GM18909 (cell line): ENCODE results near the gene HAP1.
"Not testable (repeated sequence)": the region's sequence is repeated elsewhere in the genome, so short reads cannot be mapped to it uniquely, and the experiment has no call there.

Experiments
- ATAC-seq: cut with Tn5 transposase; IDR thresholded peaks from one replicate; pipeline ENCODE4 v1.9.1; 2021; ENCODE audit warnings: mild to moderate bottlenecking; ENCODE audit not compliant: unreplicated experiment, poor library complexity

Gene HAP1

DNA sequence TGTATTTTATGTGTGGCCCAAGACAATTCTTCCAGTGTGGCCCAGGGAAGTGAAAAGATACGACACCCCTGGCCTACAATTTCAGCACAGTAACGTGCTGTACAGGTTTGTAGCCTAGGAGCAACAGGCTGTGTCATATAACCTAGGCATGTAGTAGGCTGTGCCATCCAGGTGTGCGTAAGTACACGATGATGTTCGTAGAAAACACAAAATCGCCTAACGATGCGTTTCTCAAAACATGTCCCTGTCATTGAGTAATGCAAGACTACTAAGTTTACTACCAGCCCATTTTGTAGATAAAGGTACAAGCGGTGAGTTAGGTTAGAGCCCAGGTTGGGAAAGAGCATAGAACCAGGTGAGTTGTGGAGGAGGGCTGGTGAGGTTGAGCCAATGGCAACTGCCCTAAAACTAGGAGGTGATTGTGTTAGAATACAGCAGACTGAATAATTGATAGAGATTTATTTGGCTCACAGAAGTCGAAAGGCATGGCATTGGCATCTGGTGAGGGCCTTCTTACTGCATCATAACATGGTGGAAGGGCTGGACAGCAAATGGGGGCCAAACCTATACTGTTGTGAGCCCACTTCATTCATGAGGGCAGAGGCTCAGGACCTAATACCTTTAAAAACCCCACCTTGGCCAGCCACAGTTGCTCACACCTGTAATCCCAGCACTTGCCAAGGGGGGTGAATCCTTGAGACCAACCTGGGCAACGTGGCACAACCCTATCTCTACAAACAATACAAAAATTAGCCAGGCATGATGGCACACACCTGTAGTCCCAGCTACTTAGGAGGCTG lies 41.5 kb downstream of the HAP1 start:
- ATAC-seq = no peak

DNA sequence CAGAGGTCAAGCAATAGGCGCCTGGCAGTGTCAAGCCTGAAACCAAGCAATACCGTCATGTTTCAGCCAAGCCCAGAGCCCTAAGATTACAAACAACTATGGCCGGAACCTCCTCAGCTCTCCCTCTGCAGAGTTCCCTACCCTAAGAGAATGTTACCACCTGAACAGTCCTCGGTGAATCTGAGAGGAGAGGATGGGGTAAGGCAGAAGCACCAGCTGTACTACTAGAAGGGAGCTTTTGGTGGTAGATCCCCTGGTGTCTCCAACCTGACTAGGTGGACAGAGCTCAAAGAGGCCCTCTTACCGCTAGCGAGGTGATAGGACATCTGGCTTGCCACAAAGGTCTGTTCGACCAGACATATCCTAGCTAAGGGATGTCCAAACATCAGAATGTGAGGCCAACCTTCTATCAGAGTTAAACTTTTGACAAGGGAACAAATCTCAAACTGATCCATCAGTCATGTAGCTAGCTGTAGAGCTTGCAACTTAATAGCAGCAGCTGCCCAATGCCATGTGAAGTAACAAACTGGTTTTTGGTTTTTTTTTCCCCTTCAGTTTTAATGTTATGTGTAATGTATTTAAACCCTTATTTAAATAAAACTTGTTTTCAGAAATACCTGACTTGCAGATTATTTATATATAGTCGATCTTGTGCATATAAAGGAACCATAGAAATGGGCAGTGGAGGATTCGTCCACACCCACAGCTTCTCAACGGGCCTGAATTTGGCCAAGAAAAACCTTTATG lies 43.2 kb downstream of the HAP1 start:
- no peak for ATAC-seq

DNA sequence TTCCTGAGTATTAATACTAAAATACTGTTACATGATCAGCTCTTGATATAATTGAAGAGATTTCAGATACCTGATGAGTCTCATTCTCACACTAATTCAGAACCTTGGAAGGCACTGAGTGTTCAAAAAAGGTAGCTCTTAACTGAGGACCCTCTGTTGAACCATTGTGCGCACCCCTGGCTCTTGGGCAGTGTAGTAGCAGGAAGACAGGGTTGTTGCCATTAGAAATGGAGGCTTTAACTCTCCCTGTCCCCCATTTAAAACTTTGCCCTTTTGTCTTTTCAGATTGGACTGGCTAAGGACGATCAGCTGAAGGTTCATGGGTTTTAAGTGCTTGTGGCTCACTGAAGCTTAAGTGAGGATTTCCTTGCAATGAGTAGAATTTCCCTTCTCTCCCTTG lies 43.9 kb downstream of the HAP1 start:
- ATAC-seq = no peak

DNA sequence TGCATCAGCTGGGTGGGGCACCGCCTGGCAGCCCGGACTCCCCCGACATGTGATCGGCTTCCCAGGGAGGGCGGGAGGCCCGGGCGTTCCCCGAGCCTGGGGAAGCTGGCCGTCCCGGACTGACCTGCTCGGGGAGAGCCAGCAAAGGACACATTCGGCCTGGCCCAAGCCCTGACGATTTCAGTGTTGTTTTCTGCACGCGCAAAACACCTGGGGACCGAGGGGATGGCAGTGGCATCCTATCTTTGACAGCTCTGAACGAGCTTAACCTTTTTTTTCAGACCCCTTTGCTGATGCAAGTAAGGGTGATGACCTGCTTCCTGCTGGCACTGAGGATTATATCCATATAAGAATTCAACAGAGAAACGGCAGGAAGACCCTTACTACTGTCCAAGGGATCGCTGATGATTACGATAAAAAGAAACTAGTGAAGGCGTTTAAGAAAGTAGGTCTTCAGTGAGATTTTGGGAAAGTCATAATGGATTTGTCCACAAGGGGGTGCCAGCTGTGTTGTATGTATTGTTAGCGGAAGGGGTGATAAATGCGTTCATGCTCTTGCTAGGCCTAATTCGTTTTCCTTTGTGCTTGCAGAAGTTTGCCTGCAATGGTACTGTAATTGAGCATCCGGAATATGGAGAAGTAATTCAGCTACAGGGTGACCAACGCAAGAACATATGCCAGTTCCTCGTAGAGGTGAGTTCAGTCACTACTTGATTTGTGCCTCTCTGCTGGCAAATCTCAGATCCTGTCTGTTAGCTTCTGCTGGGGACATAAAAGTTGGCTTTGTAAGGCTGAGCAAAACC lies 44.7 kb downstream of the HAP1 start:
- no peak for ATAC-seq

GRCh38 chr17:41688641-41689496 lies 45.6 kb downstream of the HAP1 start, which contains the start of gene EIF1:
Gene EIF1, plus strand, starts transcription at chr17:41688885. Its CDS starts 154 bp downstream, at chr17:41689039.
- peak; percentile 79 for ATAC-seq

DNA sequence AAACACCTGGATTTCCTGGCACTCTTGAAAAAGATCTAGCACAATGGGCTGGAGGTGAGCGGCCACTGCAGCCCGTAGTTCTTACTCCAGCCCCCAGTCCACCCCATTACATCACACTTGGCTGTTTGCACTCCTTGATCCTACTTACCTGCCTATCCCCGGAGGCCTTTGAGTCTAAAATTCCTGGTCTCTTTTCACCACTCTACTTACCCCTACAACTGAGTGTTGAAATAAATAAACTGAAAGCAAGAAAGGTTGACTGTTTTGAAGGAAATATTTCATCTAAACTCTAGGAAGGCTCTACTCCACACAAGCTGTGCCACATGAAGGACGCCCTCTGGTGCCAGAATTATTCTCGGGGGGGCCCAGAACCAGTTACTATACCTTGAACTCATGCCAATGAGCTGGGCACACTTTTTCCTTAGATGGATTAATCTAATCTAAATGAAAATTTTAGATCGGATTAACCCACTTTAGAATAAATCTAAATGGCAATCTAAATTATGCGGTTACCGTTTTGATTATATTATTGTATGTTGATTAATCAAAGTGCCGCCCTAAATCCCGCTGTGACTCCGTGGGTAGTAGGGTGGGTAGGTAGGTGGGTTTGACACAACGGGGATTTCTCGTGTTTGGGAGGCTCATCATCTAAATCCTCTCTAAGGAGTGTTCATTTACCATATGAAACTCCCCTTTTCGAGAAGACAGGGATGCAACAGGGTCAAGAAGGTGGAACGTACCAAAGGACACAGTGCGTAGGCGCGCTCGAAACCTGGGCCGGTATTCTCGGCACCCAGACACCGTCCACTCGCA lies 46.4 kb downstream of the HAP1 start:
- ATAC-seq = no peak

- no peak for ATAC-seq
These were observed 48.2 kb downstream of the HAP1 start for GRCh38 chr17:41686281-41686680.

GRCh38 chr17:41685753-41686152 lies 48.7 kb downstream of the HAP1 start:
- ATAC-seq = not testable (repeated sequence)

GRCh38 chr17:41684035-41684434 lies 50.4 kb downstream of the HAP1 start:
- no peak for ATAC-seq

DNA sequence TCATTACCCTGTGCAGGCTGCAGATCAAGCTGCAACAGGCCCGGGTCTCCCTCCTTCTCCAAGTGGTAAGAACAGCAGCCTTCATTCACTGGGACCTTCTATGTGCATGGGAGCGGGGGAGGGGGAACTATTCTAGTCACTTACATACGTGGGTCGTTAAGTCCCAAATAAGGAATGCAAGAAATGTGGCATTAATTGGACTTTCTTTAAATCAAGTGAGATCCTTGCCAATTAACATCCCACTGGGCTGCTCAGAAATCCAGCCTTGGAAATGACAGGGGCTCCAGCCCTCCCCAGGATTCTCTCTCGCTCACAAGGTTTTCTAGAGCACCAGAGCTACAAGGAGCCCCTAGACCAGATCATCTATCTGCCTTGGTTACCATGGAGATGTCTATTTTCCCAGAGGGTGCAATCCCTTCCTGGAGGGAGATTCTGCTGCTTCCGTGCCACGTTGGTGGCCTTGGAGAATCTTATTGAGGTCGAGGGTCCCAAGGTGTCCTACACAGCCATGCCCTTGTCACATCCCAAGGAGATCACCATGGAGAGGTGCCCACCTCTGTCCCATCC lies 50.9 kb downstream of the HAP1 start:
- no peak for ATAC-seq

DNA sequence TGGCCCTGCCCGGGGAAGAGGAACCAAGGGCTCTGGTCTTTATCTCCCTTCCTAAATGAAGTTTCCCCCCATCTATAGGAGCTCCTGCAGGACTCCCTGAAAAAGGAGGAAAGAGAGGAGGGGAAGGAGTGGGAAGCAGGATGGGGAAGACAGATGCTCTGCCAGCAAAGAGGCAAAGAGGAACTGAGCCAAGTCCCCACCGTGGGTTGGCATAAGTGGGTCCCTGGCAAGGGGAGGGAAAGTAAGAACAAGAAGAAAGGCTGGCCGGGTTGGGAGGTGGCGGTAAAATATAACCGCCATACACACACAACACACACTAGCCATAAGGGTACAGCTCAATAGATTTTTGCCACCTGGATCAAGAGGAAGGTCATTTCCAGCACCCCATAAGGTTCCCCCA lies 51.8 kb downstream of the HAP1 start:
- no peak for ATAC-seq

DNA sequence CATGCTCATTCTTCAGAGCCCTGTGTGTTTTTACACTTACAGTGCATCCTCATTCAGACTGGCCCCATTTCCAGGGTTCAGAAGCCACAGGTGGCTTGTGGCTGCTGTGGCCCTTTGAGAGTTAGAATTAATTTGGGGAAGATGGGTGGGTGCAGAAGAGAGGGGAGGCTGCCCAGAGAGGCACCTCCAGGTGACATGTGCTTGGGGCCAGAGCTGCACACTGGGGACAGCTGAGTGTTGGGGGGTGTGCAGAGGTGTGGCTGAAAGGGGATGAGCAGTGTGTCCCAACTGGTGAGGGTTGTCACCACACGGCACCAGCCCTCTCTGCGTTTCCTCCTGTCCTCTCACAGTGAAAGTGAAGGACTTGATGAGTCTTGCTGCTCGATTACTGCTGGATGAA lies 52.7 kb downstream of the HAP1 start:
- ATAC-seq = no peak

DNA sequence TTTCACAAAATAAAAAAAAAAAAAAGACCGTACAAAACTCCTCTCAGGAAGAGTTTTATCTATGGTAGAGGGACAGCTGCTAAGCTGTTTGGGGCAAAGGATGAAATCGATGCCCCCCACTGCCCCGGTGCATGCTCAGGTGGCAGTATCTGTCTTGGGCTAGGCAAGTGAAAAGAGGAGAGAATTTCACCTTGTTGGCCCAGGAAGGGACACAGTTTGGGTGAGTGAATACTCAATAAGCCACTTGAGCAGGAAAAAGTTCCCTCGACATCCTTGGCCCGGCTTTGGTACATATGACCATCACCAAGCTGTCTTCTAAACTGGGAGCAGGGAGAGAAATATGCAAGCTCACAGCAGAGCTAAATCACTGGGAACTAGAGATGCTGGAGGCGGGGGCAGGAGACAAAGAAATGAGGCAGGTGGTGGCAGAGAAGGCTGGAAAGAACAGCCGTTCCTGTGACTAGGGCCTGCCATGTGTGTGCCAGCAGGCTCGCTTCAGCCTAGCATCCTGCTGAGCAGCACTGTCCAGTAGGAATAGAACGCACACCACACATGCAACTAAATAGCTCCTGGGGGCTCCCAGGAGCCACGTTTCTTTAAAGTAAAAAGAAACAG lies 53.9 kb downstream of the HAP1 start:
- no peak for ATAC-seq

GRCh38 chr17:41679740-41680425 lies 54.6 kb downstream of the HAP1 start:
- no peak for ATAC-seq

- ATAC-seq = peak; percentile 53
These were observed 55.3 kb downstream of the HAP1 start for GRCh38 chr17:41678907-41679739.

- ATAC-seq = peak; percentile 28
These were observed 56.0 kb downstream of the HAP1 start for GRCh38 chr17:41678411-41678906.

DNA sequence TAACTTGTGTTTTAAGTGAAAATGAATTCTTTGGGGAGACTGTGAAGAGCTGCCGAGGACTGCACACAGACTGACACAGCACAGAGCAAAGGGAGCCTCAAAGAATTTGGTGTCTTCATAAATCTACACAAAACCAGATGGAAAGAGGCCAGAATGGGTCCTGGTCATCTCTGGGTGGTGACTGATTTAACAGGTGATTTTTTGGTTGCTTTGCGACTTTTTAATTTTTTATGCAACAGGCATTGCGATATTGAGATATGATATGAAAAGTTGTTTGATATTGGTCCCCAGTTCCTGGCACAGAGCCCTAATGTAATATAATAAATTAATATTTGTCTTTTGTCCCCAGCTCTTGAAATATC lies 58.4 kb downstream of the HAP1 start:
- peak; percentile 19 for ATAC-seq
